HEK293 (cell line): ENCODE results near the gene CCZ1.
"Not testable (repeated sequence)": the region's sequence is repeated elsewhere in the genome, so short reads cannot be mapped to it uniquely, and the experiment has no call there.

Source experiments
- CTCF ChIP-seq: fragments of 450-650 bp; formaldehyde crosslinking; IDR thresholded peaks from 2 replicates; pipeline ENCODE4 v1.5.1; 2016; ENCODE audit warnings: missing biosample characterization, missing genetic modification characterization
- ZBTB20 ChIP-seq: fragments of 450-650 bp; formaldehyde crosslinking; IDR thresholded peaks from 2 replicates; pipeline ENCODE4 v1.5.1; 2016; ENCODE audit warnings: missing biosample characterization, missing genetic modification characterization
- ZBTB44 ChIP-seq: fragments of 450-650 bp; IDR thresholded peaks from 2 replicates; pipeline ENCODE4 v1.5.1; 2018; ENCODE audit warnings: missing biosample characterization, mild to moderate bottlenecking, missing genetic modification characterization
- ZBTB6 ChIP-seq: fragments of 450-650 bp; formaldehyde crosslinking; IDR thresholded peaks from 2 replicates; pipeline ENCODE4 v1.5.1; 2017; ENCODE audit warnings: missing biosample characterization, missing genetic modification characterization
- ZNF121 ChIP-seq: fragments of 450-650 bp; formaldehyde crosslinking; IDR thresholded peaks from 2 replicates; pipeline ENCODE4 v1.5.1; 2016; ENCODE audit warnings: missing biosample characterization, missing genetic modification characterization
- ZNF530 ChIP-seq: fragments of 450-650 bp; formaldehyde crosslinking; IDR thresholded peaks from 2 replicates; pipeline ENCODE4 v1.5.1; 2016; ENCODE audit warnings: low read depth, missing biosample characterization, missing genetic modification characterization
- ZNF664 ChIP-seq: fragments of 450-650 bp; formaldehyde crosslinking; IDR thresholded peaks from 2 replicates; pipeline ENCODE4 v1.5.1; 2016; ENCODE audit warnings: missing biosample characterization, missing genetic modification characterization
- ZNF692 ChIP-seq: fragments of 450-650 bp; formaldehyde crosslinking; IDR thresholded peaks from 2 replicates; pipeline ENCODE4 v1.5.1; 2016; ENCODE audit warnings: missing biosample characterization, missing genetic modification characterization

GRCh38 chr7:5857041-5857575 lies 41.4 kb upstream of the CCZ1 start:
- not testable (repeated sequence) for TF ChIP-seq CTCF (tag by site-specific recombination); ZBTB20 (tag by site-specific recombination); ZNF692 (tag by site-specific recombination); ZNF530 (tag by site-specific recombination); ZBTB6 (tag by site-specific recombination); ZNF121 (tag by site-specific recombination); ZNF664; ZBTB44 (tag by site-specific recombination)
